Effector CD4-positive, alpha-beta T cell (primary cell): ENCODE measurements around the gene TRERF1.

Source experiments
- DNase-seq: peaks from one replicate; pipeline ENCODE4 v3.0.0-alpha.2; 2020

The TRERF1 gene

GRCh38 chr6:42419490-42420280 is 32.0 kb downstream of the TRERF1 start:
- DNase-seq: no peak

DNA sequence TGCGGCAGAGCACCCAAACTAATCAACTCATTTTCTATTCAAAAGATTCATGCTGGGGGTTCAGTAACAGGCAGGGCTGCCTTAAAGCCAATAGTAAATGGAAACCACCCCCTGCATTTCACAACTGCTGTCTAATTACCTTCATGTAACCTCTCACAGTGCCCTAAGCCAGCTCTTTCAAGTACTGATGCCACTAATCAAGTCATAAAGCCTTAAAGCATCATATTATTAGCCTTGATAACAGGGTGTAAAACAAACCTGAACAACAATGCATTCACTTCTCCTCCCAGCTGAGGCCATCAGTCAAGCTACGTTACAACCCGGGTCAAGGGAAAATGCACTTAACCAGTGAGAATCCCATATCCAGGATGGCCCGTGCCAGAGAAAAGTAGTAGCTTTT is 33.0 kb downstream of the TRERF1 start:
- DNase-seq: no peak

GRCh38 chr6:42417641-42418112 is 34.0 kb downstream of the TRERF1 start:
- DNase-seq: peak; percentile 19

- no peak for DNase-seq
These were observed 40.3 kb downstream of the TRERF1 start for GRCh38 chr6:42411406-42411805.

DNA sequence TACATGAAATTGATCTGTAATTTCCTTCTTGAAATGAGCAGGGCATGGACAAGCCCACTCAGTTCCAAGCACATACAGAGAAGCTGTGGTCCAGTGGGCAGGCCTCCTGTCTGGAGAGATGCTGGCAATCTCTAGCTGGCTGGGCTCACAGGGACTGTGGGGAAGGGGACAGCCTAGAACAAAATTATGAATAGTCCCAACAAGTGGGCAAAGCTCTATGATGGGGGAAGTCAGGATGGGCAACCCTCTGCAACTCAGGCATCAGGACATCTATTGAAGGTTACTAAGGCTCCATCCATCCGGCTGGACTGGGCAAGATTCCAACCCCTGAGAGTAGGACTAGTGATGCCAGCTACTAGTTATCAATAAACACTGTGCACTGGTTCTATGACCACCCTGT is 40.9 kb downstream of the TRERF1 start:
- DNase-seq: no peak

- DNase-seq: no peak
These were observed 42.1 kb downstream of the TRERF1 start for GRCh38 chr6:42409581-42409980.

GRCh38 chr6:42407379-42407778 is 44.3 kb downstream of the TRERF1 start:
- DNase-seq: no peak

DNA sequence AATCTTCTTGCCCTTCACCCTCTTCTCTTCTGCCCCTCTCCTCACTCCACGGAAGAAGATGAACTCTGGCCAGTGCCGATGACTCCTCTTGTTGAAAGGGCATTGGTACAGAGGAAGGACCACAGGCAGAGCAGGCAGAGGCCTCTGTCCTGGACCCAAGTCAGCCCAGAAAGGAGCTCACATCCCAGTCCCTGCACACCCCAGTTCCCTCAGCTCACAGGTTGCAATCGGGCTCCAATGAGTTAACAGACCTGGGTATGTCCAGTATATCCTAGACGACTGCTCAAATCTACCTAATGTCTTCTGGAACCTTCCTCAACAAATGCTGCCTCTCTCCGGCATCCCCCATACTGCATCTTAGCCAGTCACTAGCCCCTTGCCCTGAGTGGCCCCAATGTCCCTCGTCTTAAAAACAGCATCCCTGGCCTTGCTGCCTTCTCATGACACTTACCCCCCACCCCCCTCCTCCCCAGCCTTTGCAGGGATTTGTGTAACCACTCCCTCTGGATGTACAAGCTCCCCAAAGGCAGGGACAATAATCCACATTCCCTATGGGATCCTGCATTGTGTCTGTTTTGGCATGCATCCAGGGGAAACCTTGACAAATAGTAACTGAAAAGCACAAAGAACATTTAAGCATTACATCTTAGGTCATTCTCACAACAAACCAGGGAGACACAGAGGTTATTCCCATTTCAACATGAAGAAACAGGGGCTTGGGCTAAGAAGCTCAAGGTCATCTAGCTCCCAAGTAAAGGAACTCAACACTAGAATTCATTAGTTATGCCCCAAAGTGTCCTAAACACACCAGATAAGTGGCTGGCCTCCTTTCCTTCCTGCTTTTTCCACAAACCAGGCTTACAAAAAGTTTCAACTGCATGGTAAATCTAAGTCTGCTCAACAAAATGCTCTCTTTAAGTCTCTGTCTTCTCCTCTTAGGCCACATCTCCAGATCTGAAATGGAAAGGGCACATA is 45.1 kb downstream of the TRERF1 start:
- DNase-seq: no peak

DNA sequence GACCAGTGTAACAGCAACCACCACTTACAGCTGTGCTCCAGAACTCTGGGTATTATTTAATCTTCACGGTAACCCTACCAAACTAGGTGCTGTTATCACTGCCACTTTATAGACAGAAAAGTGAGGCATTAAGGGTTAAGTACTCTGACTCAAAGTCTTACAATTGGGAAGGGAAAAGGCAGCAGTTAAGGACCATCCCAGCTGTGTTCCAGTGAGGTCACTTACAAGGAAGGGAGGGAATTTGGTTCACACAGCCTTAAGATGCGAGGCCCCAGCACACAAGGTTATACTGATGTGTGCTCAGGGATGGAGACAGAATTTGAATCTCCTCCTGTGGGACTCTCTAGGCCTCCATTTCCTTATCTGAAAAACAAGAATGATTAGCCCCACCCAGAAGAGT is 46.7 kb downstream of the TRERF1 start:
- DNase-seq: no peak

DNA sequence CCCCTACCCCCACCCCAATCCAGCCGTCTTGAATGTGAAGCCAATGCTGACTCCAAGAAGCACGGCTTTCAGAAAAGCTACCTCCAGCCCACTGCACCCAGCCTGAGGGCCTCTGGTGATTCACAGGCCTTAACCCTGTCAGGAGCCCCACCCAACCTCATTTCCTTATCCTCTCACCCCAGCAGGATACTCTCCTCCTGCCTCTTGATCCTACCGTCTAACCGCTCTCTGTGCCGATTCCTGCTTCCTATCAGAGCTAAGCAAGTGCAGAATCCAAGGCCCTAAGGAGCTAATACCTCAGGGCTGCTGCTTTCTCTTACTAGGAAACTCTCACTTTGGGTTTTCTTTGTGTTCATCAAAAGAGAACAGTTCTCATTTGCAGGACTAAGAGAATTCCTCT is 47.2 kb downstream of the TRERF1 start:
- no peak for DNase-seq

GRCh38 chr6:42403831-42404230 is 47.9 kb downstream of the TRERF1 start:
- no peak for DNase-seq

- DNase-seq: no peak
These were observed 48.3 kb downstream of the TRERF1 start for GRCh38 chr6:42403421-42403820.

- no peak for DNase-seq
These were observed 49.5 kb downstream of the TRERF1 start for GRCh38 chr6:42402184-42402583.

DNA sequence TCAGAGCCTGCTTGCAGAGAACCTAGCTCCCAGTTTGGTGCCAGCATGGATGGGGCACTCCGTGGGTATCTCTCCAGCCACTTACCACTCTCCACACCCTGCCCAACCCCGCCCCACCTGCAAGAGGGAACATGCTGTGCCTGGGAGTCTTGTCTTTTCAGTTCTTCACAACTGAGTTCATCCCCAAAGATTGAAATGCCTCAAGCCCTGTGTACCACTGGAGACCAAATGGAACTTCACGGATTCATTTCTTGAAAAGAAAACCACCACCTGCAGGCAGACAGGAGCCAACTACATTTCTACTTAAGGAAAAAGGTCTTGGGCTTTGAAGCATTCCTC is 50.1 kb downstream of the TRERF1 start:
- no peak for DNase-seq

- DNase-seq: no peak
These were observed 50.7 kb downstream of the TRERF1 start for GRCh38 chr6:42400886-42401612.

GRCh38 chr6:42400061-42400760 is 51.5 kb downstream of the TRERF1 start:
- no peak for DNase-seq

GRCh38 chr6:42396720-42397119 is 55.0 kb downstream of the TRERF1 start:
- no peak for DNase-seq

DNA sequence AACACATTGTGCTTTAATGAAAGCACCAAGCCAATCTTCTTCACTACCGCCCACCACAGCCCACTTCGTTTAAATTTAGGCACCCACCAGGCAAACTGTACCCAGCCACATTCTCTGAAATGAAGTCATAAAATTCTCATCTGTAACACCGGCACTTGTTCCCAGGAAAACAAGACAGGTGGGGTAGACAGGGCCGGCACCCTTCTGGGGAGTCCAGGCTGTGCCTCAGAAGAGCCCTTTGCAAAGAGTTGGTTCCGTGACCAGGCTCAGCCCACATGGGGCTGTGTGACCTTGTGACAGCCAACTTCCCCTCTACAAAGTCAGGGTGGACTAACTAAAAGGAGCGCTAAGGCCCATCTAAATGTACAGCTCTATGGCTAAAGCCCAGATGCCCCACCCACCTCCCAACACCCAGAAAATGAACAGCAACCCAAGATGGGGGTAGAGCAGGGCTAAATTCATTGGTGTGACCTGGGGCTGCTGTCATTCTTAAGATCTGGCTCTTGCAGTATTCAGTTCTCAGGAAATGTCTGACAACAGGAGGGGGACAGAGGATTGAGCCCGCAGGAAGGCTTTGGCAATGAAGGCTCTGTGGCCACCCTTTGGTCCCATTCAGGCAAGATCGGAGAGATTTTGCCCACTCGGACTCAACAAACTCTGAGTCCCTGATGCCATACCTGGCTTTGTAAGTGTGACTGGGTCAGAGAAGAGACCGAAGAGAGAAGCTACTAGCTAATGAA is 56.7 kb downstream of the TRERF1 start:
- DNase-seq: no peak

DNA sequence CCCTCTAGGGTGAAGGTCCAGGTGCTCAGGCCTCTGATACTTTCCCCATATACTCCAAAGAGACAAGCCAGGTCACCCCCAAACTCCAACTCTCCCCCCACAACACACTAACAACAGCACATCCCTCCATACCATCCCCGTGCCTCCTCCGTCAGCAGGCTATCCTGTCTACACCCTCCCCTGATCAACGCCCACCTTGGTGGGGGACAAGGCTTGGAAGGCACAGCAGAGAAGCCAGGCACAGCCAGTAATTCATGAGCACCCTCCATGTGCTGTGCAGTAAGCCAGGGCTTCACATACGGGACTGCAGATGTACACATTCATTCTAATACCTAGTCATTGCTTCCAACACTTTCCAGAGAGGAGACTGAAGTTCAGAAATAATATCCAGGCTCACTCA is 57.6 kb downstream of the TRERF1 start:
- no peak for DNase-seq

- DNase-seq: no peak
These were observed 58.4 kb downstream of the TRERF1 start for GRCh38 chr6:42393339-42393738.

- no peak for DNase-seq
These were observed 58.9 kb downstream of the TRERF1 start for GRCh38 chr6:42392833-42393232.

DNA sequence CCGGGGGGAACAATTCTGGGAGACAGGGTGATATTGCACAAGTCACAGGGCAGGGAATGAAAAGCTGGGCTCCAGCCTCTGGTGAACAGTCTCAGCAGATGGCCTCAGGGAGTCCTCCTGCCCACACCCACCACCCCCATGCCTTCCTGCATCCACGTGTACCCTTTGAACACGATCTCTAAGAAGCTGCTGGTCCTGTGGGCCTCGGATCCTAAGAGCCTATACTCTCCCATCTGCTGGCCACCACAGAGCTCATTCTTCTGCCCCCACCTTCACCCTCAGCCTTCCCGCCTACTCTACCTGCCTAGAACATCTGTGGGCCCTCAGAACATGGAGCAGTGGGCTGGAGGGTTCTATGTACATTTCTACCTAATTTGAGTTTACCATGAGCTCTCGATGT is 60.3 kb downstream of the TRERF1 start:
- DNase-seq: no peak
